ENCODE results near the gene KRTAP10-1.
"Not testable (repeated sequence)": the region's sequence is repeated elsewhere in the genome, so short reads cannot be mapped to it uniquely, and the experiment has no call there.

The KRTAP10-1 gene

DNA sequence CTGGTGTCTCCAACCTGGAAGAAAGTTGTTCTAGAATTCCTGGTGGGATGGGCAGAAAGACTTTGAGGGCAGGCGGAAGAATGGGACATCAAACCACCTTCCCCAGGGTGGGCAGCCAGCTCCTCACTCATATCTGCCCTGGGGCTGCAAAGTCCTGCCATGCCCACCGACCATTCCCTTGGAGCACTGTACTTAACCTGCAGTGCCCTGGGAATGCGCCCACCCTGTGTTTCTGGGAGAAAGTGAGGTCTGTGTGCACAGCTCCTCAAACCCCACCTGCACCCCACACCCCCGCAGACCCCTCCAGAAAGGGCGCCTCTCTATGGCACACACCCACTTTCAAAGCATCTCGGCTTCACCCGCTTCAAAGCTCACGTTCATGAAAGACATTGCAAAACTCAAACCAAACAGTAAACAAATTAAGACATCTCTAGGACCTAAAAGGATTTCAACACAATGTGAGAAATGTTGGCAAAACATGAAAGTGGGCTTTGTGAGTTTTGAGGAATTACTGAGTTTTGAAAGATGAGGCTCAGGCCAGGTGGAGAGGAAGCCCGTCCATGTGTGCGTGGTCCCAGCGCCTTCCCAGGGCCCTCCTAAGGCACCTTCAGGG is 25.1 kb downstream of the KRTAP10-1 start:
- no peak for DNase-seq

DNA sequence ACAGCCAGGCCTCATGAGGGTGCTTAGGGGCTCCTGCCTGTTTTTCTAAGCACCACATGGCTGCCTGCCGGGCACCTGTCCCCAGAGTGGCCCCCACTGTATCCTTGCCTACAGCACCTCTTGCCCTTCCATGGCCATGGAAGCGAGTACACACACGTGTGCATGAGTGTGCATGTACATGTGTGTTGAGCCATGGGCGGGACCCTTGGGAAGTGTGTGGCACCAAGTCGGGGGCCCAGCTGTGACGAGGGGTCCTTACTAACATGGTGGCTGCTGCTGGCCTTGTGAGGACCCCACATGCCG is 25.8 kb downstream of the KRTAP10-1 start:
- DNase-seq, result no peak

DNA sequence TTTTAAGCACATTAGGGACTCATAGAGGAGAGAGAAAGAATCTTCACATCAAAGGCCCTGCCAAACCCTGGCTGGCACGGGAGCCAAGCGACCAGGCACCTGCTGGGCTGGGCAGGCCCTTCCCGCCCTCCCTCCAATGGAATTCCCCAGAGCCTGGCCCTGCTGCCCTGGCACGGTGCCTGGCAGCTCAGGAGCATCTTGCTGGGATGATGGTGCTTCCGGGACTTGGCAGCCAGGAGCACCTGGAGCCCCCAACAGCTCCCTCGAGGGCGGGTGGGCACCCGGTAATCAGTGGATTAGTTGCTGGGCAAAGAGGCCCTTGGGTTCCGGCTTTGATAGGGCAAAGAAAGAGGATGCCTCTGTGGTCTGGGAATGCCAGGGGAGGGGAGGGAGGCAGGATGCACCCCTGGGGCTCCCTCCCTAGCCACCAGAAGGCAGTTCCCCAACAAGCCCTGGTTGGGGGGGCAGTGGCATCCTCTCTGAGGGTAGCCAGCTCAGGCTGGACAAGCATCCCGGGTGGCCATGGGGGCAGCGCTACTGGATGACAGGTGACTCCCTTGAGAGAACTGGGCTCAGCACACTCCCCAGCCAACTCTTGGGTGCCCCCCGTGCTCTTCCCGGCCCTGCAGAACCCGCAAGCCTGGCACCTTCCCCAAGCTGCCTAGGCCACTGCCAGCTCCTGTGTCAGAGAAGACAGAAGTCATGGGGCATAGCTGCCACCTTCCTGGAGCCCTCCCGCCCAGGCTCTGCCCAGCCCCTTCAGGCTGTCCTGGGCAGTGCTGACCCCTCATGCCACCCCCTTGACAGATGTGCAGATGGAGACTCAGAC is 26.4 kb downstream of the KRTAP10-1 start:
- no peak for DNase-seq

DNA sequence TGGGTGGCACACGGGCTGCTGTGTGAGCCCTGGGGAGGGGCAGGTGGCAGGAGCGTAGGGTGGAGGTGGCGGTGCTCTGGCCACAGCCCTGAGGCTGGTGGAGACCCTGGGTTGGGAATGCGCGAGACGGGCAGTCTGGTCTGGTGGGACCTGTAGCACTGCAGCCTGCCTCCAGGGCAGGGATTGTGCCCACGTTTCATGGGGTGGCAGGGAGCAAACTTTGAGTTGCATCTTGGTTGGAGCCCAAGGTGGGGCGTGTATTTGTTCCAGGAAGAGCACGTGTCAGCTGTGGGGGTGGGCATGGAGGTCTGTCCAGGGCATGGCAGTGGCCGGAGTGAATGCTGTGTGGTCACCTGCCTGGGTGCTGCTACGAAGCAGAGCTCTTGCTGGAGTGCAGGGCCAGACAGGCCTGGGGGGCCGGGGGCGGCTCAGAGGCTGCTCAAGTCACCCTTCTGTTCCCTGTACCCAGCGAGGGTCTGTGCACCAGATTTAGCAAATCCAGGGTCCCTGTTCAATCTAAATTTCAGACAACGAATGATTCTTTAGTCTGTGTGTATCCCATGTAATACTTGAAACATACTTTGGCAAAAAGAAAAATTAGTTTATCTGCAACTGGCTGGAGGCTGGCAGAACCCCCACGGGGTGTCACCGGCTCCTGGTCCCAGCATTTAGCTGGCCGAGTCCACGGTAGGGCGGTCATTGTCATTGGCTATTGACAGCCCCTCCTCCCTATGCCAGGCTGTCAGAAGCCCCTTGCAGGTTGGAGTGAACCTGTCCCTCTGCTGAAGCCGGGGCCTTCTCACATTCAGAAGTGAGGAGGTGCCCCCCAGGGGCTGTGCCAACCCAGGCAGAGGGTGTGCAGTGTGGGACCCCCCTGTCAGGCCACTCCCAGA is 27.3 kb downstream of the KRTAP10-1 start:
- DNase-seq, result no peak

DNA sequence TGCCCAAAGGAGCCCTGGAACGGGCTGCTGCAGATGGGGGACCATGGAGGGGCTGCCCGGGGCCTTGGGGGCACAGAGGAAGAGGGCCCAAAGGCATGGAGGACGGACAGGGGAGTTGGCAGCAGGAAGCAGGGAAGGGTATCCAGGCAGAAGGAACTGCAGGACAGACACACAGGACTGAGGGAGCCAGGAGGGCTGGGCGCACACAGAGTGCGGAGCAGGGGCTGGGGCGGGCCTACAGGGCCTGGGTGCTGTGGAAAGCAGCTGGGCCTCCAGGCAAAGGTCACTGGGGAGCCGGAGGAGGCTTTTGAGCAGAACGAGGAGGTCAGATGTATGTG is 28.1 kb downstream of the KRTAP10-1 start:
- no peak for DNase-seq

DNA sequence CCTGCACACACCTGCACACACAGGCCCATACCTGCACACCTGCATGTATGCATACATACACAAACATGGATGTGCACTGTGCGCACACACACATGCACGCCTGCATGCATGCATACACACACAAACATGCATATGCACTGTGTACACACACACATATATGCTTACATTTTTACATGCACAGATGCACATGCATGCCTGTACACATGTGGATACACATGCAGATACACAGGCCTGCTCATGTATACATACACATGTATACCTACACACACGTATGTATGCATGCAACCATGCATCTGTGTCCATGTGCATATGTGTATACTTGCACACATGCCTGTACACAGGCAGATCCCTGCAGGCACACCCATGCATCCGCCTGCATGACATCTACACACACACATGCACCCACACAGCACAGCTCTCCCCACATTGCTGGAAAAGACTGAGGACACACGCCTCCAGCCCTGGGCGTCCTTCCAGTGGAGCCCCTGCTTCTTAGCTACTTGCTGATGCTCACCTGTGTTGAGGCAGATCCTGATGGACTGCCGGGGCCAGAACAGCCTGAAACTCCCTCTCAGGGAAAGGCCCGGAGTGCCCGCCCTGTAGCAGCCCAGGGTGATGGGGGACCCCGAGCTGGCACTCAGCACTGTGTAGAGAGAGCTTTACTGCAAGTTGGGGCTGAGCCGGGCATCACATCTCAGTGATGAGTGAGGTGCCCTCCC is 28.6 kb downstream of the KRTAP10-1 start:
- no peak for DNase-seq

DNA sequence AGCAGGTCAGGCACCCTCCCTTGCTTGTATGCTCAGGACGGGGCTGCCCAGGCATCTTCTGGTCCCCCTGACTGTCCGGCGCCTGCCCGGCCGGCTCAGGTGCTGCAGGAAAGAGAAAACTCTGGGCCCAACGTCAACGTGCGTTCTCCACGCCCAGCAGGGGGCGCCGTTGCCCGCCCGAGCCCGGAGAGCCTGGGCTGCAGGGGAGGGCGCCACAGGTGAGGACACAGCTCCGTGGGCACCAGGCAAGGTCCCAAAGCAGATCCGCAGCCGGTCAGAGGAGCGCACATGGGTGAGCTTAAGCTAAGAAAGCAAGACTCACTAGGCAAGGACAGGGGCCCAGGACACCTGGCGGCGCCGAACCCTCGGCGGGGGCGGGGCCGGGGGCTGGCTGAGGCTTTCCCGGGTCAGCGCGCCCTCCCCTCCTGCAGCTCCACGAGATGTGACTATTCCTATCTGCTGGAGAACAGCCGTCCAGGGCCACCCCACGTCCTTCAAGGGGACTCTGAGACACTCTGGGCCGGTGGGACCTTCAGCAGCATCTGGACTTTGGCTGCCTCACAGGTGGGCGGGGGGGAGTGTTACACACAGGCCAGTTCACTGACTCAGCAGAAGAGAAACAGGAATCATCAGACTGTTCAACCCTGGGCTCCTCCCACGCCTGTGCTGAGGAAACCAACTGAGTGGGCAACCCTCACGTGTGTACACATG is 29.3 kb downstream of the KRTAP10-1 start:
- DNase-seq, result peak; percentile 73

DNA sequence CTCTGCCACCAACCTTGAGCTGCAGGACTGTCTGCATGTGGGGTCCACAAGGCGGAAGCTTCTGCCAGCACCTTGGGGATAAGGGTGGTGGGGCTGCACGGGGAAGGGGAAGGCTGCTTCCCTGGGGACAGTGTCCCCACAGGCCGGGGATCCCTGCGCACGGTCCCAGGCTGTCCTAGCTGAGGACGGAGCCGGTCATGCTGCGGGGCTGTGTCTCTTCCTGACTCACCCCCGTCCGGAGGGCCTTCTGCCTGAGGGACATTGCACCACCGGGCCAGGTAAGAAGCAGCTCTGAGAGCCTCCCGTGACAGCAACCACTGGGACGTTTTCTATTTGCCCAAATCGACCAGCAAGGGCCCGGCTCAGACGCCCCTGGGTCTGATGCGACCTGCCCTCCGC is 29.9 kb downstream of the KRTAP10-1 start:
- no peak for DNase-seq

DNA sequence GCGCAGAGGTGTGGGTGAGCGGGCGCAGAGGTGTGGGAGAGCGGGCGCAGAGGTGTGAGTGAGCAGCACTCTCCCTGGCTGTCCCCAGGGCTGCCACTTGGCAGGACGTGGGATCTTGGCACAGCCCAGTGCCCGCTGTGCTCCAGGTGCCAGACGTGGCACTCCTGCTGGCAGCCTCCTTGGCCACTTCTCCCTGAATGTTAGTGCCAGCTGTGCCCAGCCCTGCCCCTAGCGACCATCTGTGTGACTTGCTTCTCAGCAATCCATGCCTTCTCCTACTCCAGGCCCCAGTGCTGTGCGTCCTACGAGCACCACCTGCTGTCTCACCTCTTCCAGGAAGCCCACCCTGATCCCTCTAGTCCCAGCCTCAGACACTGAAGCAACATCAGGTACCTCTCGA is 30.5 kb downstream of the KRTAP10-1 start:
- DNase-seq, result no peak

DNA sequence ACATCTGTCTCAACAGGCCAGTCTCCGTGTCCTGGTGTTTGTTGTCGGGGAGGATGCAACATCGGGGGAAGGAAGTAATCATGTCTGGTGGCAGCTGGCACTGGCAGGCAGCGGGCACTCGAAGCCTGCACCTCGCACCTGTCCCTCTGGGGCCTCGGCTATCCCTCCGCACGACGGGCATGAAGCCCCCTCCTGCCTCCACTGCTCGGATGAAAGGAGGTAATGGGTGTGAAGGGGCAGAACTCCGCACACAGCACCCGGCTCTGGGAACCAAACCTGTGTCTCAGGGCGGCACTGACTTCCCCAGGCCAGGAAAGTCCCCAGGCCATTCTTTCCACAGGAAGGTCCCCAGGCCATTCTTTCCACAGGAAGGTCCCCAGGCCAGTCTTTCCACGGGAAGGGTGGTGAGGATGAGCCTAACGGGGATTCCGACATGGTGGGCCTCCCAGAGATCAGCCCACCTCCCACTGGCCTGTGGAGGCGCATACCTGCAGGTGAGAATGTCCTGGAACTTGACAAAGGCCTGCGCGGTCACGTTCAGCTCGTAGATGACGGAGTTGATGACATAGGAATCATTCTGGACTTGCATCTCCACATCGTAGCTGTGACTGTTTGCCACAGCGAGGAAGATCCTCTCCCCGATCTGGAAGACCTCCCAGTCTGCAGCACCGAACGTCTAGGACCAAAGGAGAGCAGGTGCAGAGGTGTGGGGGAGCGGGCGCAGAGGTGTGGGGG is 31.1 kb downstream of the KRTAP10-1 start:
- no peak for DNase-seq

DNA sequence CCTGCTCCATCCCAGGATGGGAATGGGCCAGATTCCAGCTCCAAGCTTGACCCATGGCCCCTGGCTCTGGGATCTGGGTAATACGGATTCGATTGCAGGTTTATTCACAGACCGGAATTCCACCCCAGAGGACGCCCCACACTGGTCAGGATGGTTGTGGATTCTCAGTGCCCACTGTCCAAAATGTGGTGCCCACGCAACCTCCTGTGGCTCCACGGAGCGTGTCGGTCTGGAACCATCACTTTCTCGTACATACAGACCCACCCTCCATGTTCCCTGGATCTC is 31.6 kb downstream of the KRTAP10-1 start:
- DNase-seq, result no peak

DNA sequence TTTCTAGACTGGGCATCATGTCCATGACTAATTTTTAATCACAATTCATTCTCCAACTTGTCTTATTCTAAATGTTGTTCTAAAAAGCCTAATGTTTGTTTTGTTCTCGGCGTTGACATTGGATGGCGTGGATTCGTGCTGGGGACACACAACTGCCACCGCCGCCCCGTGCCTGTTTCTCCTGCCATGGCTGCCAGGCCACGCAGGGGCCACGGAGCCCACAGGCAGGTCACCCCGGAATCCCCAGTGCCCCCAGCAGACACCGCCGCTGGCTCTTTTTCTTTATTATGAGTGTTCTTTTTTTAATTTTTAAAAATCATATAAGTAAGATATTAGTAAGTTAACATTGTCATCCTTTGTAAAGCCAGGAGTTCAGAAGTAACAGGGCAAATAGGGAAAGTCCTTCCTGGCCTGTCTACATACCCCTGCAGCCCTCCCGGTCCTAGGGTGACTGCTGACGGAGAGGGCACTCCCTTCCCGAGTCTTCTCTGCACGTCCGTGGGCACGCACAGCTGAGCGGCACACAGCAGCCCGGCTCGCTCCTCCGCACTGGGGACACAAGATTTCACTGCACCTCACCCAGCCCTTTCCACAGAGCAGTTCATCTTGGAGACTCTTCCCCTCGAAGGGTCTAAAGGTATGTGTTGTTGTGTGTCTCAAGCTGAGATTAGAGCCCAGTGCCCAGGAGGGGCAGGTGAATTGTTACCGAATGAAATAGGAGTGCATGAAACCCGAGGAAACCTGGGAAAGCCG is 32.1 kb downstream of the KRTAP10-1 start:
- DNase-seq, result no peak

DNA sequence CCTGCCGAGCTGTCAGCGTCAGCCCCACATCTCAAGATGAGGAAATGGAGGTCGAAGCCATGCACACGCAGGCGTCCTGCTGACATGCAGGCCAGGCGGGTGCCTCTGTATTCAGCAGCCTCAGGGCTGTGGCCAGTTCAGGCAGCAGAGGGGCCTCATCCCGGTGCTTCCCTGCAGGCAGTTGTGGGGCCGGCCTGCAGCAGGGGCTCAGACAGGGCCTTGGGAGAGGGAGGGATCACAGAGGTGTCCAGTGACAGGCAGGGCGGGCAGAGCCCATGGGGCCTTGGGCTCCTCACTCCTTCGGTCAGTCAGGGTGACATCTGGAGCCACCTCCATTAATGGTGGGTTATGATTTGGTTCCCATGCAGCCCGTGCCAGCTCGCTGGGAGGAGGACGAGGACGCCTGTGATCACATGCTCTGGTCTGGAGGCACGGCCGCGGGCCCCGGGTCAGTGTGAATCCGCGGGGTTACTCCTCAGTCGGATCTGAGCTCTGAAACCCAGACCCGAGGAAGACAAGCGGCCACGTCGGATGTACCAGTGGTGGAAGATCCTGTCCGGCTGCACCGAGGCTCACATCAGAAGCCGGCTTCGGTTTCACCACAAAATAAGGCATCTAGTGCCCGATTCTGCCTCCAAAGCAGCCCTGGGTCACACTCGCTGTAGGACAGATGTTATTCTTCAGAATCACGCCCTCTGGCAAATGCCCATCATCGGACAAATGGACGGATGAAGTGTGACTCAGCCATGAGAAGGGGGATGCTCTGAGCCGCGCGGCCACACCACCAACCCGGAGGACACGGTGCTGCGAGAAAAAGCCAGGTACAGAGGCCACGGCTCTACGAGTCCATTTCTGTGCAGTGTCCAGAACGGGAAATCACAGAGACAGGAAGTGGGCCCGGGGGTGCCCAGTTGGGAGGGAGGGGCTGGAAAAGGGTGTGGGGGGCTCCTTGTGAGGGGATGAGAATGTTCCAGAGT is 33.4 kb downstream of the KRTAP10-1 start:
- DNase-seq, result no peak

DNA sequence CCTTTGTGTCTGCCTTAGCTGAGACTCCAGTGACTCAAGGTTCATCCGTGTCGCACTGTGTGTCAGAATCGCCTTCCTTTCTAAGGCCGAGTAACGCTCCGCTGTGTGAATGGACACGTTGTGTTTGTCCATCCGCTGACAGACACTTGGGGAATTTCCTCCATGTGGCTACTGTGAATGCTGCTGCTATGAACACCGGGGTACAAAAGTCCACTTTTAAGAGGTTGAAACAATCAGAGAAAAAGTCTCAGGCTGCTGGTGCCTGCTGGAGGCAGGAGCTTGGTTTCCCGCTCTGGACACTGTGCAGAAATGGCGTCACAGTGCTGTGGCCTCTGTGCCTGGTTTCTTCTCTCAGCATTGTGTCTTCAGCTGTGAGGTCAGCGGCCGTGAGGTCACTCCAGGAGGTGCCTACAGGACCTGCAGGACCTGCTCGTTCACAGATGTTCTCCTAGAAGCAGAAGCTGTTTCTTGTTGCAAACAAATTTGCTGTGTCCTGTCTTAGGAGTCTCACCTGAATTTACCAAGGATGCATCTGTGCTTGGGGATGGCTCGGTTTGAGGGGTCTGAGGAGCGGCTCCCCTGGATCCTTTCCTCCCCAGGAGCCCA is 34.2 kb downstream of the KRTAP10-1 start:
- DNase-seq, result no peak

DNA sequence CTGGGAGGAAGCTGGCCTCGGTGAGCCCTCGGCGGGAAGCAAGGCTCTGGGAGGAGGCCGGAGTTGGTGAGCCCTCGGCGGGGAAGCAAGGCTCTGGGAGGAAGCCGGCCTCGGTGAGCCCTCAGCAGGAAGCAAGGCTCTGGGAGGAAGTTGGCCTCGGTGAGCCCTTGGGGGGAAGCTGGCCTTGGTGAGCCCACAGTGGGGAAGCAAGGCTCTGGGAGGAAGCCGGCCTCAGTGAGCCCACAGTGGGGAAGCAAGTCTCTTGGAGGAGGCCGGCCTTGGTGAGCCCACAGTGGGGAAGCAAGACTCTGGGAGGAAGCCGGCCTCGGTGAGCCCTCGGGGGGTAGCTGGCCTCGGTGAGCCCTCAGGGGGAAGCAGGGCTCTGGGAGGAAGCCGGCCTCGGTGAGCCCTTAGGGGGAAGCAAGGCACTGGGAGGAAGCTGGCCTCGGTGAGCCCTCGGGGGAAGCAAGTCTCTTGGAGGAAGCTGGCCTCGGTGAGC is 36.0 kb downstream of the KRTAP10-1 start:
- DNase-seq, result no peak

DNA sequence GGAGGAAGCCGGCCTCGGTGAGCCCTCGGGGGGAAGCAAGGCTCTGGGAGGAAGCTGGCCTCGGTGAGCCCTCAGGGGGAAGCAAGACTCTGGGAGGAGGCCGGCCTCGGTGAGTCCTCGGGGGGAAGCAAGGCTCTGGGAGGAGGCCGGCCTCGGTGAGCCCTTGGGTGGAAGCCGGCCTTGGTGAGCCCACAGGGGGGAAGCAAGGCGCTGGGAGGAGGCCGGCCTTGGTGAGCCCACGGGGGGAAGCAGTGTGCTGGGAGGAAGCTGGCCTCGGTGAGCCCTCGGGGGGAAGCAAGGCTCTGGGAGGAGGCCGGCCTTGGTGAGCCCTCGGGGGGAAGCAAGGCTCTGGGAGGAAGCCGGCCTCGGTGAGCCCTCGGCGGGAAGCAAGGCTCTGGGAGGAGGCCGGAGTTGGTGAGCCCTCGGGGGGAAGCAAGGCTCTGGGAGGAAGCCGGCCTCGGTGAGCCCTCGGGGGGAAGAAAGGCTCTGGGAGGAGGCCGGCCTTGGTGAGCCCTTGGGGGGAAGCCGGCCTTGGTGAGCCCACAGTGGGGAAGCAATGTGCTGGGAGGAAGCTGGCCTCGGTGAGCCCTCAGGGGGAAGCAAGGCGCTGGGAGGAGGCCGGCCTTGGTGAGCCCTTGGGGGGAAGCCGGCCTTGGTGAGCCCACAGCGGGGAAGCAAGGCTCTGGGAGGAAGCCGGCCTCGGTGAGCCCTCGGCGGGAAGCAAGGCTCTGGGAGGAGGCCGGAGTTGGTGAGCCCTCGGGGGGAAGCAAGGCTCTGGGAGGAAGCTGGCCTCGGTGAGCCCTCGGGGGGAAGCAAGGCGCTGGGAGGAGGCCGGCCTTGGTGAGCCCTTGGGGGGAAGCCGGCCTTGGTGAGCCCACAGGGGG is 36.7 kb downstream of the KRTAP10-1 start:
- DNase-seq, result not testable (repeated sequence)

DNA sequence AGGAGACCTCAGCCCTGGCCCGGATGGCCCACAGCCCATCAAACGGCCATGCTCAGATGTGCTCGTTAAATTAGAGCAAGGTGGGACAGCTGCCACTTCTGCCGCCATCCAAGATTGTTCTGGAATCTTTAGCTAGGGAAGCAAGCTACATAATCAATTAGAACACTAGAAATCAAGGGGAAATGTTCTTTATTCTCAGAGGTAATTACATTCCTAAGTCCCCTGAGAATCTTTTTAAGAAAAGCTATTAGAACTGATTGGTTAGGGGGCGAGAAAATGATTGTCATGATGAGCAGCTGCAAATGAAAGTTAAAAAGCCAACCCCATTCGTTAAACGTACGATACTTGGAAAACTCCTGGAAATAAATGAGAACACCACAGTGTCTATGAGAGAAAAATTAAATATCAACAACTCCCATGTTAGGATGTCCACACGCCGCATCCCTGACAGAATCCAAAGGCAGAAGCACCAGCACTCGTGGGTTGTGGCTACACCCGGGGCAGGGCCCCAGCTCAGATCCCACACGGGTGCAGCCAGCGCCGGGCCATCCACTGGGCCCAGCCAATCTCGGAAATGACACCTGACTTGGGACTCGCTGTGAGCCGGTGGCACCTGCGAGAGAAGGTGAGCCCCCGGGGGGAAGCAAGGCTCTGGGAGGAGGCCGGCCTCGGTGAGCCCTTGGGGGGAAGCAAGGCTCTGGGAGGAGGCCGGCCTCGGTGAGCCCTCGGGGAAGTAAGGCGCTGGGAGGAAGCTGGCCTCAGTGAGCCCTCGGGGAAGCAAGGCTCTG is 37.6 kb downstream of the KRTAP10-1 start:
- no peak for DNase-seq

DNA sequence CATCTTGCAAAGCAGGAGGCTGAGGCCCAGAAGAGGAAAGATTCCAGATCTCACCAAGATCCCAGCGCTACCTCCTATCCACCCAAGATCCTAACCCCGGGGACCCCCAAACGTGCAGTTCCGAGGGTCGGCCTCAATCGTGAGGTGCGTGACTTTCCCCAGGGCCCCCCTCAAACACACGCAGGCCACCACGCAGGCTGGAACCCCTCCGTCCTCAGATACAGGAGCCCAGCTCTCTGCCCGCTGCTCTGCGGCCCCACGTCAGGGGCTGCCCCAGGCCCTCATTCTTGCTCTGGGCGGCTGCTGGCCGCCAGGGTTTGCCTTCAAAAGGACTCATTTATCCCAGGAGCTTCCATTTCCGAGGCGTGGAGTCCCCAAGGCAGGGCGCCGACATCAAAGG is 39.9 kb downstream of the KRTAP10-1 start:
- no peak for DNase-seq
